ENCODE measurements around the gene NAPA.

Gene NAPA

DNA sequence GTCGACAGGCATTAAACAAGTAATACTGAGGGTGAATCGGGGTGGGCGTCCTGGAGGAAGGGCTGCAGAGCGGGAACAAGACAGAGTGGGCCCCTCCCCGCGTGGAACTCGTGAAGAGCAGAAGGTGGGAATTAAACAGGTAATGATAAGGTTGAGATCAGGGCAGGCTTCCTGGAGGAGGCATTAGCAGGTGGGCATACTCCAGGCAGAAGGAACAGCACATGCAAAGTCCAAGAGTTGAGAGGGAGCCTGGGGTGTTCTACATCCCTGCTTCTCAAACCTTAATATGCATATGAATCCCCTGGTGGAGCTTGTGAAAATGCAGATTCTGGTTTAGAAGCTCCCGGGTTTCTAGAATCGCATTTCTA is 66.5 kb downstream of the NAPA start:
- no peak for DNase-seq

GRCh38 chr19:47447470-47448359 is 67.1 kb downstream of the NAPA start:
- DNase-seq, result peak; percentile 86

- peak; percentile 71 for DNase-seq
Observed at GRCh38 chr19:47446534-47447469, 68.1 kb downstream of the NAPA start.

- peak; percentile 78 for DNase-seq
Observed at GRCh38 chr19:47445937-47446402, 68.9 kb downstream of the NAPA start.

DNA sequence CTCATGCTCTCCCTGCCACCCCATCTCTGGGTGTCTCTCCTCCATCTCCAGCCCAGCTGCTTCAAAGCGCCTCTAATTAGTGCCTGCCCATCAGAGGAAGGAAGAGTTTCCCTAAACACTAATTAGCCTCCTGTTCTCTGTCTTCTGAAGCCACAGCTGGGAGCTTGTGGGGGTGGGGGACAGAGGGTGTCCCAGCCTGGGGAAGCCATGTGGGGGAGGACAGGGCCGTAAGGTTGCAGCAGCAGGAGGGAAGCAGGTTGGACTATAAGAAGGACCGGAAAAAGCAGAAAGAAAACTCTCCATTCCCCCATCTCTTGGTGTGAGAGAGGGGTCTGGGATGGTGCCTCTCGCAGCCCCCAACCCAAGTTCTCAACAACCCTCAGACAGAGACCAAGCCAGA is 69.3 kb downstream of the NAPA start:
- no peak for DNase-seq

DNA sequence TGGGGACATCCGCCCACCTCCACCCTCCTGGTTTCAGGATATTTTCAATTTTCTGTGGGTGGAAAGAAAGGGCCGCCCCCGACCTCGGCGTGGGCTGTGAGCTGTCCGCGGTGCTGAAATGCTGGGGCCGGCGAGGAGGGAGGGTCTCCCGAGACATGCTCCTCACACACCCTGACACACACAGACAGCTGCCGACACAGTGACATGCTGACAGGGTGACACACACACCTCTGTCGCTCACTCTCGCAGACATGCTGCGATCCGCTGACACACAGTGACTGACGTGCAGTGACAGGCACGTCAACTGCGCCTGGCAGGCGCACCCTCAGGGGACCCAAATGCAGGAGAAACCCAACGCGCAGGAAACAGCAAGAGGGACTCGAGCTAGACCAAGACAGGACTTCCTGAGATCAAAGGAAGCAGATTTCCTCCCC is 70.5 kb downstream of the NAPA start:
- peak; percentile 32 for DNase-seq

- DNase-seq, result no peak
Observed at GRCh38 chr19:47443331-47443730, 71.5 kb downstream of the NAPA start.

DNA sequence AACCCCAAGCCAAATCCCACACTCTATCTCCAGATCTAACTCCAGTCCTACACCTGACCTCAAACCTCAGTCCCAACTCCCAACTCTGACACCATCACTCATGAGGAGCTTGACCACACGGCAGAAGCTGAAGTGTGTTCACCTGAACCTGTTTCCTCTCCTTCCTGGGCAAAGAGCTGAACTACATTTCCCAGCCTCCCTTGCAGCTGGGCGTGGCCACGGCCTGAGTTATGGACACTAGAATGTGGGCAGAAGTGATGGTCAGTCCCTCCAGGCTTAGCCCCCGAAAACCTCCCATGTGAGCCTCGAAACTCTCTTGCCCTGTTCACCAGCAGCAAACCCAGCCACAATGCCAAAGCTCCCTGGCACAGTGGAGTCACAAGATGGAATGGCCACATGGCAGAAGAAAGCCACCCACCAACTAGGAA is 76.1 kb downstream of the NAPA start:
- no peak for DNase-seq
